Activated naive CD4-positive, alpha-beta T cell treated with anti-CD3 and anti-CD28 coated beads, Interleukin-2, amount 10 ng/mL, durations not matched to agents 7 days and 5 days (primary cell): ENCODE results near the gene ACP4.
"Not testable (repeated sequence)": the region's sequence is repeated elsewhere in the genome, so short reads cannot be mapped to it uniquely, and the experiment has no call there.

Experiments
- CTCF ChIA-PET: fragments of 350-600 bp; sonication (Branson Sonifier 250); formaldehyde crosslinking; loops from one replicate; lab custom pipeline; 2021; ENCODE audit warnings: antibody characterized with exemption; lab: Charles Lee
- DNase-seq: peaks from one replicate; pipeline ENCODE4 v3.0.0-alpha.2; 2020
- H3K27ac Mint-ChIP-seq: one replicate; pipeline ENCODE4 v1.8.0; 2021; ENCODE audit warnings: mild to moderate bottlenecking, moderate library complexity, mixed read lengths
- H3K27me3 Mint-ChIP-seq: one replicate; pipeline ENCODE4 v1.8.0; 2021; ENCODE audit warnings: mild to moderate bottlenecking, mixed read lengths
- H3K36me3 Mint-ChIP-seq: one replicate; pipeline ENCODE4 v1.8.0; 2021; ENCODE audit warnings: mixed read lengths
- H3K4me1 Mint-ChIP-seq: one replicate; pipeline ENCODE4 v1.8.0; 2021; ENCODE audit warnings: mixed read lengths
- H3K4me3 Mint-ChIP-seq: one replicate; pipeline ENCODE4 v1.8.0; 2021; ENCODE audit warnings: mild to moderate bottlenecking, moderate library complexity, mixed read lengths
- H3K9me3 Mint-ChIP-seq: one replicate; pipeline ENCODE4 v1.8.0; 2021; ENCODE audit warnings: mixed read lengths

ACP4 gene

GRCh38 chr19:50790396-50790795, at the start of gene ACP4:
ACP4 (plus strand) TSS chr19:50790415; CDS start chr19:50790415, 0 bp downstream.
- H3K36me3 Mint-ChIP-seq = peaks cover 2% of the 10 kb centered on the region
- no peak for DNase-seq
- peaks cover under 1% of the 10 kb centered on the region for H3K27me3 Mint-ChIP-seq
- CTCF ChIA-PET = interaction anchor here (1.2 kb wide), 1 partner anchor 131 kb away, joined by 4 read pairs; no protein-coding TSS in a partner anchor
- no peak within 1 kb of the TSS for H3K4me3 Mint-ChIP-seq
- peaks cover 7% of the 10 kb centered on the region for H3K4me1 Mint-ChIP-seq
- H3K27ac Mint-ChIP-seq = no peak within 1 kb of the TSS
- H3K9me3 Mint-ChIP-seq = no peaks in the 10 kb centered on the region

- Mint-ChIP-seq H3K9me3 (no peaks in the 10 kb centered on the region), H3K4me3 (no peak overlapping the region), H3K4me1 (no peaks in the 10 kb centered on the region), H3K27me3 (peaks cover 7% of the 10 kb centered on the region), H3K27ac (no peak overlapping the region), H3K36me3 (no peaks in the 10 kb centered on the region)
- DNase-seq = no peak
- CTCF ChIA-PET = no interaction called here
Observed at GRCh38 chr19:50741179-50741933, 48.9 kb upstream of the ACP4 start.

GRCh38 chr19:50743537-50743936, 46.7 kb upstream of the ACP4 start:
- H3K36me3 Mint-ChIP-seq = no peaks in the 10 kb centered on the region
- no peaks in the 10 kb centered on the region for H3K9me3 Mint-ChIP-seq
- H3K4me3 Mint-ChIP-seq = no peak overlapping the region
- no peak overlapping the region for H3K27ac Mint-ChIP-seq
- CTCF ChIA-PET = no interaction called here
- DNase-seq = no peak
- H3K4me1 Mint-ChIP-seq = no peaks in the 10 kb centered on the region
- peaks cover 7% of the 10 kb centered on the region for H3K27me3 Mint-ChIP-seq

- Mint-ChIP-seq H3K36me3 (no peaks in the 10 kb centered on the region), H3K27me3 (peaks cover 7% of the 10 kb centered on the region), H3K27ac (no peak overlapping the region), H3K9me3 (no peaks in the 10 kb centered on the region), H3K4me1 (no peaks in the 10 kb centered on the region), H3K4me3 (no peak overlapping the region)
- no peak for DNase-seq
- CTCF ChIA-PET = no interaction called here
Observed at GRCh38 chr19:50745221-50745620, 45.0 kb upstream of the ACP4 start.

GRCh38 chr19:50747141-50747540, 43.1 kb upstream of the ACP4 start:
- H3K4me1 Mint-ChIP-seq, H3K27me3 Mint-ChIP-seq, H3K9me3 Mint-ChIP-seq, H3K4me3 Mint-ChIP-seq, DNase-seq, H3K27ac Mint-ChIP-seq, CTCF ChIA-PET, H3K36me3 Mint-ChIP-seq: not testable (repeated sequence)

- Mint-ChIP-seq H3K27ac (no peak overlapping the region), H3K4me1 (no peaks in the 10 kb centered on the region), H3K36me3 (no peaks in the 10 kb centered on the region), H3K9me3 (no peaks in the 10 kb centered on the region), H3K27me3 (peaks cover 8% of the 10 kb centered on the region), H3K4me3 (no peak overlapping the region)
- no peak for DNase-seq
- CTCF ChIA-PET = interaction anchor here (0.6 kb wide), 1 partner anchor 246 kb away, joined by 3 read pairs; no protein-coding TSS in a partner anchor
Observed at GRCh38 chr19:50749490-50749889, 40.7 kb upstream of the ACP4 start.

GRCh38 chr19:50750010-50750409, 40.2 kb upstream of the ACP4 start:
- Mint-ChIP-seq H3K36me3 (no peaks in the 10 kb centered on the region), H3K27me3 (peaks cover 12% of the 10 kb centered on the region), H3K9me3 (no peaks in the 10 kb centered on the region), H3K4me3 (no peak overlapping the region), H3K4me1 (no peaks in the 10 kb centered on the region), H3K27ac (no peak overlapping the region)
- no peak for DNase-seq
- CTCF ChIA-PET = interaction anchor here (0.6 kb wide), 1 partner anchor 246 kb away, joined by 3 read pairs; no protein-coding TSS in a partner anchor

GRCh38 chr19:50753879-50754278, 36.3 kb upstream of the ACP4 start:
- CTCF ChIA-PET = no interaction called here
- DNase-seq = no peak
- H3K4me3 Mint-ChIP-seq = no peak overlapping the region
- H3K4me1 Mint-ChIP-seq = no peaks in the 10 kb centered on the region
- H3K27ac Mint-ChIP-seq = no peak overlapping the region
- H3K9me3 Mint-ChIP-seq = no peaks in the 10 kb centered on the region
- H3K36me3 Mint-ChIP-seq = no peaks in the 10 kb centered on the region
- peaks cover 24% of the 10 kb centered on the region for H3K27me3 Mint-ChIP-seq

GRCh38 chr19:50756244-50756643, 34.0 kb upstream of the ACP4 start:
- H3K4me3 Mint-ChIP-seq, H3K36me3 Mint-ChIP-seq, H3K4me1 Mint-ChIP-seq, CTCF ChIA-PET, H3K27ac Mint-ChIP-seq, H3K9me3 Mint-ChIP-seq, DNase-seq: not testable (repeated sequence)
- H3K27me3 Mint-ChIP-seq = peaks cover 28% of the 10 kb centered on the region

- H3K27ac Mint-ChIP-seq, H3K36me3 Mint-ChIP-seq, H3K4me1 Mint-ChIP-seq, H3K9me3 Mint-ChIP-seq, DNase-seq, H3K4me3 Mint-ChIP-seq, CTCF ChIA-PET: not testable (repeated sequence)
- H3K27me3 Mint-ChIP-seq = peaks cover 28% of the 10 kb centered on the region
Observed at GRCh38 chr19:50757624-50758023, 32.6 kb upstream of the ACP4 start.

GRCh38 chr19:50759076-50759475, 31.1 kb upstream of the ACP4 start:
- peaks cover 23% of the 10 kb centered on the region for H3K27me3 Mint-ChIP-seq
- H3K4me1 Mint-ChIP-seq, H3K36me3 Mint-ChIP-seq, DNase-seq, H3K9me3 Mint-ChIP-seq, CTCF ChIA-PET, H3K27ac Mint-ChIP-seq, H3K4me3 Mint-ChIP-seq: not testable (repeated sequence)

GRCh38 chr19:50759886-50760285, 30.3 kb upstream of the ACP4 start:
- no peaks in the 10 kb centered on the region for H3K4me1 Mint-ChIP-seq
- CTCF ChIA-PET = no interaction called here
- no peaks in the 10 kb centered on the region for H3K9me3 Mint-ChIP-seq
- no peaks in the 10 kb centered on the region for H3K36me3 Mint-ChIP-seq
- no peak overlapping the region for H3K27ac Mint-ChIP-seq
- no peak for DNase-seq
- no peak overlapping the region for H3K4me3 Mint-ChIP-seq
- peaks cover 16% of the 10 kb centered on the region for H3K27me3 Mint-ChIP-seq

- H3K27me3 Mint-ChIP-seq, H3K36me3 Mint-ChIP-seq, DNase-seq, H3K9me3 Mint-ChIP-seq, CTCF ChIA-PET, H3K27ac Mint-ChIP-seq, H3K4me1 Mint-ChIP-seq, H3K4me3 Mint-ChIP-seq: not testable (repeated sequence)
Observed at GRCh38 chr19:50761501-50761900, 28.7 kb upstream of the ACP4 start.

GRCh38 chr19:50763521-50763920, 26.7 kb upstream of the ACP4 start:
- DNase-seq, H3K36me3 Mint-ChIP-seq, H3K27ac Mint-ChIP-seq, CTCF ChIA-PET, H3K4me1 Mint-ChIP-seq, H3K9me3 Mint-ChIP-seq, H3K4me3 Mint-ChIP-seq: not testable (repeated sequence)
- peaks cover 13% of the 10 kb centered on the region for H3K27me3 Mint-ChIP-seq

- CTCF ChIA-PET = no interaction called here
Observed at GRCh38 chr19:50764409-50764808, 25.8 kb upstream of the ACP4 start.

More at GRCh38 chr19:50764409-50764808, 25.8 kb upstream of the ACP4 start:
- peaks cover 13% of the 10 kb centered on the region for H3K27me3 Mint-ChIP-seq
- DNase-seq = no peak
- H3K4me3 Mint-ChIP-seq = no peak overlapping the region
- H3K4me1 Mint-ChIP-seq = no peaks in the 10 kb centered on the region
- H3K9me3 Mint-ChIP-seq = no peaks in the 10 kb centered on the region
- H3K36me3 Mint-ChIP-seq = no peaks in the 10 kb centered on the region
- no peak overlapping the region for H3K27ac Mint-ChIP-seq
